Activated T-cell treated with anti-CD3 and anti-CD28 coated beads for 4 hours (primary cell): ENCODE data around the gene NR6A1.

ENCODE experiments used
- DNase-seq: peaks from one replicate; pipeline ENCODE4 v3.0.0-alpha.2; 2020

The NR6A1 gene

DNA sequence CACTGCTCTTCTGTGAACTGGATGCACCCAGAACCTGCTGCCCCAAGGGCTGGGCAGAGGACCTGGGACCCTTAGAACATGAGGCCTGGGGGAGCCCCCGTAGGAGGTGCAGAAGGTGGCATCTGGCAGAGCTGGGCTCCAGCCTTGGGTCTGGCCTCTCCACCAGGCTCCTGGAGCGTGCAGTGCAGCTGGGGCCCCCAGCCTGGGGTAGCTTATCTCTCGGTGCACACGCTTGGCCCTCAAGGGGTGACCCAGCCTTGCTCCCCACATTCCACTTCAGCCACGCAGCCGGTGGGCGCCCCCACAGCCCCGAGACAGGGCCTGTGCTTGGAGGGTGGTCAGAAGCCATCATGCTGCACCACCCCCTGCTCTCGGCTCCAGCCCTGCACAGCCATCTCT is 258.3 kb downstream of the NR6A1 start:
- no peak for DNase-seq

DNA sequence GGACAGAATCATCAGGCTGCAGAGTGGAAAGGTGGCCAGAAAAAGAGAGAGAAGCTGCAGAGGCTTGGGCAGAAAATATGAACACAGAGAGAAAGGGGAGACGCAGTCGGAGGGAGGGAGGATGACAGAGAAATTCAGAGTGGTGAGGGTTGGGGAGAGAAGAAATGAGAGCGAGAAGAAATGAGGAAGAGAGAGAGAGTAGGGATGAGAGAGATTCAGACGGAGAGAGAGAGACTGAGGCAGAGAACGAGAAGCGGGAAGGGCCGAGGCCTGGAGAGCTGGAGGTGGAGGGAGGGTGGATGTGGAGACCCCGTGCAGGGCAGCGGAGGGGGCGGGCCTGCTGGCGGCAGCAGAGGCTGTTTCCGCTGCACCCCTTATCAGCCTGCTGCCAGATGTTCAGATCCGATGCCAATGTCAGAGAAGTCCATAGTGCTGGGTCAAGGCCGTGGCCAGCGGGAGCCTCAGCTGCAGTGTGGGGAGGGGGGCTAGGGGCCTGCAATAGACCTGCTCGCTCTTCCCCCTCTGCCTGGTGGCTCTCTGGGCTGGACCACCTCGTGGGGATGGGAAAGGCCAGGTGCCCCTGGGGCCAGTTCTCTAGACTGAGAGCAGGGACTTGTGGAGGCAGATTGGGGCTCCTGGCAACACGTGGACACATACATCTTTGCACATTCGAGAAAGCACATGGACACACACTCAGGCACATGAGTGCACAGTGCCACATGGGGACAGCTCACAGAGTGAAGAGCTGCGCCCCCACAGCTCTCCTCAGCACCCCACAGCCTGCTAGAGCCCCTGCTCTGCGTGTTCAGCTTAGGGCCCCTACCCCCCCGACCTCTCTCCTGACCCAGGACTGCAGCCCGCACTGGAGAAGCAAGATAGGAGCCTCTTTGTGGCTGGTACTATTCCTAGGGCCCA is 259.0 kb downstream of the NR6A1 start:
- DNase-seq, result no peak

DNA sequence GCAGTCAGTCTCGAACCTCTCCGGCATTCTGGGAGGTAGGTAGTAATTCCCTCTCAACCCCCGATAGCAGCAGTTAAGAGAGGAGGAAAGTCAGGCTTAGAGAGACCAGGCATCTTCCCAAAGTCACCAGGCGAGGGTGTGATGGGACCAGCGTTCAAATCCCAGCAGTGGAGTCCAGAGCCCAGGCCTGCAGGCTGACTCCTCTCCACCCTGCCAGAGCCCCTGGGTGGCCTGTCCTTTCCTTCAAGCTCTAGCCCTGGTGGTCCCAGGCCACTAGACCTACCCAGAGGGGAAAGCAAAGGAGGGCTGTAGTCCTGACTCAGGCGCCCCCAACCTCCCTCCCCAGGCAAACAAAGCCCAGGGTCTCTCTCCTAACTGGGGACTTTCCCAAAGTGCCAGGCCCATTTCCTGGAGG is 259.7 kb downstream of the NR6A1 start:
- DNase-seq, result no peak

DNA sequence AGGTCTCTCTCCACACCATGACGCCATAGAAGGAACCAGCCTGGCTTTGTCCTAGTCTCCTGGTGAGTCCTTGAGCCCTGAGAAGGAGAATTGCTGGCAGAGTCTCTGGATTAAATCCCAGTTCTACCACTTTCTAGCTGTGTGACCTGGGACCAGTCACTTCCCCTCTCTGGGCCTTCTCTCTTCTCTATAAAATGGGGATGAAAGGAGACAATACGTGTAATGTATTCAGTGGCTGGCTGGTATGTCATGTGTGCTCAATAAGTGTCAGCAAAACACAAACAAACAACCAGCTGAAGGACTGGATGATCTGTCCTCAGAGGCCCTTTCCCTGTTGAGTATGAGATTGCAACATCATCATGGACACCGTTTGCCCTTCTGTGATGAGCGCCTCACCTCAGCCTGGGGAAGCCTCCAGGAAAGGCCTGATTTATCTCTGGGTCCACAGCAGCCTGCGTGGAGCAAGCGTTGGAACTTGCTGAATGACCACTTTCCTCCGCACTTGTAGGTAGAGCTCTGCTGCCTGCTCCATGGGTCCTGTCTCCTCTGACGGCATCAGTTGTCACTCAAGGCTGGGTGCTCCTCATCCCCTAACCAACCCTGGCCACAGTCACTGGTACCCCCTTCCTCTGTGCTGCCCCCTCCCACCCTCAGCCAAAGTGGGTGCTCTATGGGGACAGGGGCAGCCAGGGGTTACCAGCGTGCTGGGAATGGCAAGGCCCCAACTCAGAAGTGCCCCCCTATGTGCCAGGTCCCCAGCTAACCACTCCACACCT is 260.3 kb downstream of the NR6A1 start:
- DNase-seq, result no peak

DNA sequence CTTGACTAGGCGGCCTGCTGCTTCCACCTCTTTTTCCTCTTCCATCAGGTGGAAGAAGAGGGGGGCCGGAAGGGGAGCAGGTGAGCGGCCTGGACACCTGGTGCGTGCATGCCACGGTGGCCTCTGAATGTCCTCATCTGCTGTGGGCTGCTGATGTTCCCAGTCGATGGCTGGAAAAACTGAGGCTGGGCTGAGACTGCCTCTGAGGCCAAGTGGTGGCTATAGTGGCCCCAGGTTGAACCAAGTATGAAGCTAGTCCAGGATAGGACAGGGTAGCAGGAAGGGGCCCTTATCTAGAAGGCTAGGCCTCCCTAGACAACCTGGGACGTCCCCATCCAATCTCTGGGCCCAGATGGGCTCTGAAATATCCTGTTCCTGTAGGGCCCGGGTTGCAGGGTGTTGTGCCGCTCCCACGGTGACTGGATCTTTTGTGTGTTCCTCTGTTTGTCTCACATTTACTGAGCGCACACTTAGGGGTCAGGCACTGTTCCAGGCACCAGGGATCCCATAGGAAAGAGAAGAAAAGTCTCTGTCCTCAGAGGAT is 263.2 kb downstream of the NR6A1 start:
- DNase-seq, result no peak

DNA sequence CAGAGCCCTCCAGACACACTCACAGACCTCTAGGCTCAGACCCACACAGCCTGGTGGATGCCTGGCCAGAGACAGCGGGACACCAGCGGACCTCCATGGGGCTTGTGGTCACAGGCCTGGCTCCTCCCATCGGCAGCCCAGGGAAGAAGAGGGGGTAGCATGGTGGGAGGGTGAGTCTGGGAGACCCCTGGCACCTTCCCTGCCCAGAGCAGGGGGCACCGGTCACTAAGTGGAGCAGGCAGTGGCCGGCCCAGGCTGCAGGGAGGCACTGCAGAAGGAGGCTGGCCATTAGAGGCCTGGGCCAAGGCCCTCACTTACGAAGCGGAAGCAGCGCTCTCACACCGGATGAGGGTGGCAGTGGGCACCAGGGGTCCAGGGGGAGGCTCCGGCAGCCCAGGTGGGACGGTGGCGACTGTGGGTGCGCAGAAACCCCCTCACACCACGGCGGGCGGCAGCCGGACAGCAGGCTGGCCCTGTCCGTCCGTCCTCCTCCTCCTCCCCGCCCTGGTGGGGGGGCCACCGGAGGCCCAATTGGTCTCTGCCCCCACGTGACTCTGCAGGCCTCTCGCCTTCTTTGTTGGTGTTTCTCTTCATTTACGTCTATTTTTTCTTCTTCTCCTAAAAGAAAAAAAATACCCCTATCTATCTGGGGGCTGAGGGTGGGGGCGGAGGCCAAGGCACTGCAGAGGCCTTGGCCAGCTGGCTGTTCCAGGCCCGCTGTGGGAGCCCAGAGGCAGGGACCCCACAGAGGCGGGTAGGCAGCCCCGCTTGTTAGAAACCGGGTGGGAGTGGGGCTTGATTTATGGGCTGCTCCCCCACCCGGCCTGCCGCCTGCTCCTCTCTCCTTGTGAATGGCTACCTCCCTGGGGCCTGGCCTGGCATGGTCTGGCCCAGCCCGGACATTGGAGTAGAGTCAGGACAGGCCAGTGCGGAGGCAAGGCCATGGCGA is 263.9 kb downstream of the NR6A1 start, which contains the start of gene NR5A1:
Gene NR5A1 (minus strand): TSS at position 469 of the 949 bp plus-strand sequence. CDS start 4,004 bp downstream, outside the sequence.
- DNase-seq, result no peak

DNA sequence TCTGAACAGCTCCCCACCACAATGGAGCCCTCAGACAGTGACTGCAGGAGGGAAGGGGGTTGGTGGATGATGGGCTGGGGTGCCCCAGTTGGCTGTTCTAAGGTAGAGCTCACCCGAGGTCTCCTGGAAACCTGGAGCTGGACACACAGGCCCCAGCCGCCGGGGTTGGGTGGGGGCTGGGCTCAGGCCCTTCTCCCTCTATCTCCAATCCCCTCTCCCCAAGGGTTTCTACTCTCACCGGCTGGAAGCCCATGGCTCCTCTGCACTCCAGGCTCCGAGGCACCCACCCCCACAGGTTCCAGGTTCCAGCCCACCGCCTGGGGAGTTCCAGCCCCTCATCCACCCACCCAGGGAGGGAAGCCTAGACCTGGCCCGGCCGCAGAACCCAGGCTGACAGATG is 264.7 kb downstream of the NR6A1 start:
- DNase-seq, result no peak

DNA sequence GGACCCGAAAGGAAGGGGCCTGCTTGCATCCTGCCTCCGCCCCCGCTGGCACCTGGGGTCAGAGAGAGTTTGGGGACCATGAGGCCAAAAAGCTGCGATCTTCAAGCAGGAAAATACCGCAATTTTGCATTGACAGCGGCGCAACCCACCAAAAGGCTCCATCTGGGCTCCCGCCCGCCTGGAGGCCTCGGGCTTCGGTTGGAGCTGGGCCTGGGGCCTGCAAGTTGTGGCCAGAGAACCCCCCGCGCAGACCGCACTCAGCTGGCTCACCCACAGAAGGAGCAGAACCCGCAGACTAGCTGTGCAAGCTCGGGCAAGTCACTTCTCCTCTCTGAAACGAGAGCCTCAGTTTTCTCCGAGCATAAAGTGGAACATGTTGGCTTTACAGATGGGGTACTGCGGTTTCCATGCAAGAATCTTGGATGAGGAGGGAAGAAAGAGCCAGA is 265.2 kb downstream of the NR6A1 start:
- DNase-seq, result no peak

DNA sequence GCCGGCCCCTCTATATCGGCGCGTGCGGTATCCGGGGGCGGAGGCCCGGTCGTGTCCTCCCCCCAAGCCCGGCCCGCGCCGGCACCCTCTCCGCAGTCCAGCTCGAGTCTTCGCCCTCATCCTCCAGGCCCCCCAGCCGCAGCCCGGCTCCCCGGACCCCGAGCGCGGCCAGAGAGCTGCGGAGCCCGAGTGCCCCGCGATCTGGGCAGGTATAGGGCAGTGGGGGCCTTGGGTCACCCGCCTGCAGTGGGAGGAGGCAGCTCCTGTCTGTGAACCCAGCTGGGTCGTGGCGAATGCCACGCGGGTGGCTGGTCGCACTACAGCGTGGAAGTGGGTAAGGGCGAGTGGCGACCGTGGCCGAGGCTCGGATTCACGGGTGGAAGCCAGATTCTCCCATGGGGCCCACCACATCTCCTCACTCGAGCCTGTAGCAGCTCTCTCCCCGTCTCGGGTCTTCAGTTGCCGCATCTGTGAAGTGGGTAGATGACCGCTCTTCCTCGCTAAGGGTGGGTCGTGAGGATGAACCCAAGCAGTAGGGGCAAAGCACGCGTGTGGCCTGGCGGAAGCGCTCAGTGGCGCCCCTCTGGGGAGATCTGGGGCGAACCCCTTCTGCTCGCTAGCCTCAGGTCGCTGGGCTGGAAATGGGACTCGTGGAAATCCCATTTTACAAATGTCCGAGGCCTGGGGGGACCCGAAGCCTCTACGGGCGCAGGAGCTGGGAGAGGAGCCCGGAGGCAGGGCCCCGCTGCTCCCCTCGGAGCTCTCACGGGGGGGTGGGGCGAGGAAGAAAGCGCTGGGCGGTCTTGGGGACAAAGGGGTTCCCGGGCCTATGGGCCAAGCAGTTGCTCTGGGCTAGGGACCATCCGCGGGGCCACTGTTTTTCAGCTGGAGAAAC is 265.9 kb downstream of the NR6A1 start:
- no peak for DNase-seq

DNA sequence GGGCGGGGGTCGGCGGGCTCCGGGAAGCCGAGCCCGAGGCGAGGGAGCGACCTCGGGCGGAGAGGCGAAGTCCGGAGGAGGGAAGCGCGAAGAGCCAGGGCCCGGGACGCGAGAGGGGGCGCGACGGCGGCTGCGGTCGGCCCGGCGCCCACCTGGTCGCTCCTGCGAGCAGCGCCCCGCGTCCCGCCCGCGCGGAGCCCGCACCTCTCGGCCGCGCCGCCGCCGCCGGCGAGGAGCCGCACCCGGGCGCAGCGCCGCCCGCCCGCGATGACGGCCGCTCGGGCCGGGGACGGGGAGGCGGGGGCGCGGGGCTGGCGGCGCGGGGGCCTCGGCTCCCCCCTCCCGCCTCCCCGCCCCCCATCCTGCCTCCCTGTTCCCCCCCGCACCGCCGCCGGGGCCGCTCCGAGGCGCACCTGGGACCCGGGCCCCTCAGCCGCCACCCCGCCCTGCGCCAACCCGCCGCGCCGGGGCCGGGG is 266.5 kb downstream of the NR6A1 start:
- no peak for DNase-seq

DNA sequence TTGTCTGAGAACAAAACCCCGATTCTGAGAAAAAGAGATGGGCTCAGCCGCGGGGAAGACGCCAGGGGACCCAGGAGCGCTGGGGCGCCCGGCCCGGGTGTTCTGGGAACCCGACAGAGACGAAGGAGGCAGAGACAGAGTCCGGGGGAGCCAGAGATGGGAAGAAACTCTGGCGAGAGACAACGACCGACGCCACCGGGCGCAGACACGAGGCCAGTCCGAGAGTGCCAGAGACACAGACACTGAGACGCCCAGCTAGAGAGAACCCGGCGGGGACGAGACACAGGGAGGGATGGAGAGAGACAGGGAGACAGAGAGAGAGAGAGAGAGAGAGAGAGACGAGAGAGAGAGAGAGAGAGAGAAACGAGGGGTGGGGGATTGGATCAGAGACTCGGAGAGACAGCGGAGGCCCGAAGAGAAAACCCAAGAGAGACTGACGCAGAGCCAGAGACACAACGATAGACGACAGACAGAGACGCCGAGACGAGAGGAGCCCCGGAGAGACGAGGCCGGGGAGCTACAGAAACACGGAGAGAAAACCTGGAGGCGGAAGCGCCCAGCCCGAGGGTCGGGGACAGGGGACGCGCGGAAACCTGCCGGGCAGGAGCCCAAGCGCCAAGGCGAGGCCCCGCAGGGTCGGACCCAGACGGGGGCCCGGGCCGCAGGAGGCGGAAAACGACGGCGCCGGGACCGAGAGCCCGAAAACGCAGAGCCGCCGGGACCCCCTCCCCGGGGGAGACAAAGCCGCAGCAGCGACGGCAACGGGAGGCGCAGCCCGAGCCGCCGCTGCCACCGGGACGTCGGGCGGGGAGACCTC is 267.2 kb downstream of the NR6A1 start:
- DNase-seq, result no peak

DNA sequence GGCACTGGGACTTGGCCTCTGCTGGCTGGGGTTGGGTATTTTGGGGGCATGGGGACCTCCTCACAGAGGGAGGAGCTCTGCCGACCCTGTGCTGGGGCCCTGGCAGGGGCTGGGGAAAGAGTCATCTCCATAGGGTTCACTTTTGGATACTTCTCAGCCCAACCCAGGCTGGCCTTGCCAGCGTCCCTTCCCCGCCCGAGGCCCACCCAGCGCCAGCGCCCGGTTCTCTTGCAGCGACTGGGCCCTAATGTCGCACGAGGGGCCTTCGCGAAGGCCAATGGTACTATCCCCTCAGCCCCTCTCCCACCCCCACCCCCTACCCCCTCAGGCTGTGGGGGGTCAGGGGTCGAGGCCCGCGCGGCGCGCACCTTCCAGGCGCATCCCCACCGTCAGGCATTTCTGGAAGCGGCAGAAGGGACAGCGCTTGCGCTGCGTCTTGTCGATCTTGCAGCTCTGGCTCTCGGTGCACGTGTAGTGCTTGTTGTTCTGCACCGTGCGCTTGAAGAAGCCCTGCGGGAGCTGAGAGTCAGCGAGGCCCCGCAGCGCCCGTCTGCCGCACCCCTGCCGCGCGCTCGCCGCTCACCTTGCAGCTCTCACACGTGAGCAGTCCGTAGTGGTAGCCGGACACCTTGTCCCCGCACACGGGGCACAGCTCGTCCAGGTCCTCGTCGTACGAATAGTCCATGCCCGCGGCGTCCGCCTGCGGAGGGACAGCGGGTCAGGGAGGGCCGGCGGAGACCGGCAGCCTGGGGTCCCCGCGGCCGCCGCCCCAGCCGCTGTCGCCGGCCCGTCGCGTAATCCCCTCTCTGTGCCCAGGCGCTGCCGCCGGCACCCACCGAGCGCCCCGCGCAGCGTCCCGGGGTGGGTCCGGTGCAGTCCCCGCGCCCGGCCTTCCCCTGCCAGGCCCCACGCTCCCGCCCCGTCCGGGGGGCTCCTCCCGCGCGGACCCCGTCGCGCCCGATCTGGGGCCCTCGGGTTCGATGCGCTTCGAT is 268.1 kb downstream of the NR6A1 start:
- DNase-seq, result no peak

DNA sequence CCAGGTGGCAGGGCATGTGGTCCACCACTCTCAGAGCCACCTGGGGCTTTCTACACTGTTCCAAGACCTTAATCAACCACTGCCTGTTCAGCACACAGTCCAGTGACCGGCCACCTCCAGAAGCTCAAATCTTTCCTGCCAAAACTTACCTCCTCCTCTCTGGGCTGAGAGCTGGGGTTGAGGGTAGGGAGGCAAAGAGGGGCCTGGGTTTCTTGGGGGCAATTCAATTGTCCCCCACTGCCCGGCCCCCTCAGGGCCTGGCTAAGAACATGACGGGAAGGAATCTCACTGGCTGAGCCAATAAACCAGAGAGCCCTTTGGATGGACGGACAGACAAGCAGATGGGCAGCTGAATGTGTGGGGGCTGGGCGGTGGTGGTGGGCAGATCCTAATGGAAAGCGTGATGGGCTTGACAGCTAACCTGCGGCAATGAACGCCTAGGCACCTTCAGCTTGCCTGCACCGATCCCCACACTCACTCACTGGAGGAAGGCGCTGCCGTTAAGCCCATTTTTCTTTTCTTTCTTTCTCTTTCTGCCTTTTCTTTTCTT is 269.3 kb downstream of the NR6A1 start:
- DNase-seq, result no peak

DNA sequence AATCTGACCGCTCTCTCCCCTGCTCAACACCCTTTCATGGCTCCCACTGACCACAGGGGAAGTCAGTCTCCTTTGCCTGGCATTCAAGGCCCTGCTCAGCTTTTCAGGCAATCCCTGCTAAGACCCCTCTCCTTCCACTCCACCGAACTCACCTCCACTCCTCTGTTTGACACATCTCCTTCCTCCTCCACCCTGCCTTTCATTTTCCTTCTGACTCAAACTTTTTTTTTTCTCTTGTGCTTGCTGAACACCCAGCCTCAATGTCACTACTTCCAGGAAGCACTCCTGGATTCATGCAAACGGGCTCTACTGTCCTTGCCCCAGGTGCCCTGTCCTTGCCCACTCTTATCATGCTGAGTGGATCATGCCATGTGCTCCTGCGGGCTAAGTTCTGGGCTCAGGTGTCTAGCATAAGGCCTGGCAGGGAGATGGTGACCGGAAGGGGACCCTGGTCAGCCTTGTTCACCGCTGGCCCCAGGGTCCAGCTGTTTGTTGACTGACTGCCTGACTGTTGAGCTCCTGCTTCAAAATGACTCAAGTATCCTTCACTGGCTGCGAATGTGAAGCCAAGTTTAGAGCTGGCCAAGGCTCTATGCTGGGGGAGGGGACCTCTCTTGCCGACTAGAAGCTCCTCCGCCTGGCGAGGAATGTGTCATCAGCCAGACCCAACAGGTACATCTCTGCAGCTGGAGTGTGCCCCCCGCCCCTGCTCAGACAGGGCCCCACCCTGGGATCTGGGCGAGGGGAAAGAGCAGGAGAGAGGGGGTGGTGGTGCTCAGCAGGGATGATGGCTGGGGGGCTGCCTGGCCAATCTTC is 270.1 kb downstream of the NR6A1 start:
- DNase-seq, result no peak

DNA sequence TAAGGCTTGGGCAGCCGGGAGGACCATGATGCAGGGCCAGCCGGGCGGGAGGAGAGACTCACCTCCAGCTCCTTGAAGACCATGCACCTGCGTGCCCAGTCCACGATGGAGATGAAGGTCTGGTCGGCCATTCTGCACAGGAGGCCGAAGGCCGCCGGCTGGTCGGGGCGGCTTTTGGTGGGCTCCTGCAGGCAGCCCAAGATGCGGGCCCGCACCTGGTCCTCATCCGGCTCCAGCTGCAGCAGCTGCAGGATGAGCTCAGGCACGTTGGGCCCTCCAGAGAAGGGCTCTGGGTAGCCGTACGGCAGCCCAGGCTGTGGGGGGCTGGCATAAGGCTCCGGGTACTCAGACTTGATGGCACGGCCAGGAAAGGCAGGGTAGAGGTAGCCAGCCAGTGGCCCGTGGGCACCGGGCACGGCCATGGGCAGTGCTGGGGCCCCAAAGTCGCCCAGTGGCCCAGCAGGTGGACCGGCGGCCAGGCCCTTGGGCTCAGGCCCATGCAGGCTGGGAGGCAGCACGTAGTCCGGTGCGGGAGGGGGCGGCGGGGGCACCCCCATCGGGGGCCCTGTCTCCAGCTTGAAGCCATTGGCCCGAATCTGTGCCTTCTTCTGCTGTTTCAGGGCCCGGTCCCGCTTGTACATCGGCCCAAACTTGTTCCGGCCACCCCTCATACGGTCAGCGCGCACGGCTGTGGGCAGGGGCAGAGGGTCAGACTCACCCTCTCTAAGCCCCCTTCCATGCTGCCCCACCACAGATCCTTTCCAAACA is 270.9 kb downstream of the NR6A1 start:
- DNase-seq, result no peak

DNA sequence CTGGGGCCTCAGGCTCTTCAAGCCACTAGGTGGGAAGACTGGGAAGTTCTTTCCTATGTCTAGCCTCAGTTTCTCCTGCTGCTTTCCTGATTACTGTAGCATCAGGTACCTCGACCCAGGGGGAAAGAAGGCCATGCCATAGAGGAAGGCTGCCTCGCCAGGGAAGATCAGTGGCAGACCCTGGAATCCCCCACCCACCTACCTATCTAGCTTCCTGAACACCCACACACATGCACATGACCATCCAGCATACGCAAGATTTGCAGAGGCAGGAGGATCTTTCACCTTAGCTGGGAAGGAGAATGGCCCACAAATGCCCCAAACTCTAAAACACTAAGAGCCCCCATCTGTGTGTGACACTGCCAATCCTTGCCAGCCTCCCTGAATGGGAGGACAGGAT is 271.9 kb downstream of the NR6A1 start:
- no peak for DNase-seq
